Measurements from ENCODE around the gene SLC12A2.

The SLC12A2 gene

GRCh38 chr5:128228521-128228920, 145.0 kb downstream of the SLC12A2 start:
- H2AFZ ChIP-seq (ENCODE audit: low read length): no peak overlapping the region

GRCh38 chr5:128234928-128235641, 151.5 kb downstream of the SLC12A2 start:
- no peaks in the 10 kb centered on the region for H3K9me2 ChIP-seq (ENCODE audit: low read depth, low read length)
- no peak overlapping the region for H3K4me3 ChIP-seq (ENCODE audit: low read depth, low read length, poor library complexity, severe bottlenecking)
- H2AFZ ChIP-seq (ENCODE audit: low read length): no peak overlapping the region
- no peak overlapping the region for H3K4me2 ChIP-seq (ENCODE audit: low read length)
- no peaks in the 10 kb centered on the region for H4K20me1 ChIP-seq (ENCODE audit: insufficient read depth, low read length)
- H3K27ac ChIP-seq (ENCODE audit: low read depth, low read length, poor library complexity, severe bottlenecking): no peak overlapping the region
- no peaks in the 10 kb centered on the region for H3F3A ChIP-seq (ENCODE audit: insufficient read depth, low read length)
- no peak overlapping the region for H3K9ac ChIP-seq (ENCODE audit: low read length)
- H3K79me2 ChIP-seq (ENCODE audit: insufficient read depth, low read length): no peaks in the 10 kb centered on the region
- H3K4me1 ChIP-seq (ENCODE audit: insufficient read depth, low read length, severe bottlenecking): no peaks in the 10 kb centered on the region
- no peaks in the 10 kb centered on the region for H3K36me3 ChIP-seq (ENCODE audit: insufficient read depth, low read length)
- H3K27me3 ChIP-seq (ENCODE audit: insufficient read depth, low read length): no peaks in the 10 kb centered on the region
- TF ChIP-seq EZH2 (IDR thresholded peaks at IDR 0.05; ENCODE audit: borderline replicate concordance, low read length) (no peak), CTCF (IDR thresholded peaks at IDR 0.05; ENCODE audit: low read length) (no peak)
- H3K9me3 ChIP-seq (ENCODE audit: low read length): no peaks in the 10 kb centered on the region

More at GRCh38 chr5:128228521-128228920, 145.0 kb downstream of the SLC12A2 start:
- TF ChIP-seq EZH2 (IDR thresholded peaks at IDR 0.05; ENCODE audit: borderline replicate concordance, low read length): no peak
- no peak for TF ChIP-seq CTCF (IDR thresholded peaks at IDR 0.05; ENCODE audit: low read length)
- no peaks in the 10 kb centered on the region for H3K79me2 ChIP-seq (ENCODE audit: insufficient read depth, low read length)
- H3K27ac ChIP-seq (ENCODE audit: low read depth, low read length, poor library complexity, severe bottlenecking): no peak overlapping the region
- H3F3A ChIP-seq (ENCODE audit: insufficient read depth, low read length): no peaks in the 10 kb centered on the region
- H4K20me1 ChIP-seq (ENCODE audit: insufficient read depth, low read length): no peaks in the 10 kb centered on the region
- no peaks in the 10 kb centered on the region for H3K36me3 ChIP-seq (ENCODE audit: insufficient read depth, low read length)
- no peaks in the 10 kb centered on the region for H3K27me3 ChIP-seq (ENCODE audit: insufficient read depth, low read length)
- H3K9me2 ChIP-seq (ENCODE audit: low read depth, low read length): no peaks in the 10 kb centered on the region
- no peak overlapping the region for H3K4me3 ChIP-seq (ENCODE audit: low read depth, low read length, poor library complexity, severe bottlenecking)
- no peaks in the 10 kb centered on the region for H3K4me1 ChIP-seq (ENCODE audit: insufficient read depth, low read length, severe bottlenecking)
- no peaks in the 10 kb centered on the region for H3K9me3 ChIP-seq (ENCODE audit: low read length)
- no peak overlapping the region for H3K4me2 ChIP-seq (ENCODE audit: low read length)
- no peak overlapping the region for H3K9ac ChIP-seq (ENCODE audit: low read length)

- H3K9ac ChIP-seq (ENCODE audit: low read length): no peak overlapping the region
- H3K79me2 ChIP-seq (ENCODE audit: insufficient read depth, low read length): no peaks in the 10 kb centered on the region
- no peaks in the 10 kb centered on the region for H3K36me3 ChIP-seq (ENCODE audit: insufficient read depth, low read length)
- H3K4me3 ChIP-seq (ENCODE audit: low read depth, low read length, poor library complexity, severe bottlenecking): no peak overlapping the region
- H3K9me2 ChIP-seq (ENCODE audit: low read depth, low read length): no peaks in the 10 kb centered on the region
- no peak overlapping the region for H3K27ac ChIP-seq (ENCODE audit: low read depth, low read length, poor library complexity, severe bottlenecking)
- H3K27me3 ChIP-seq (ENCODE audit: insufficient read depth, low read length): no peaks in the 10 kb centered on the region
- H3K4me1 ChIP-seq (ENCODE audit: insufficient read depth, low read length, severe bottlenecking): no peaks in the 10 kb centered on the region
- H4K20me1 ChIP-seq (ENCODE audit: insufficient read depth, low read length): no peaks in the 10 kb centered on the region
- no peak overlapping the region for H3K4me2 ChIP-seq (ENCODE audit: low read length)
- no peaks in the 10 kb centered on the region for H3F3A ChIP-seq (ENCODE audit: insufficient read depth, low read length)
- TF ChIP-seq CTCF (IDR thresholded peaks at IDR 0.05; ENCODE audit: low read length): no peak
- TF ChIP-seq EZH2 (IDR thresholded peaks at IDR 0.05; ENCODE audit: borderline replicate concordance, low read length): no peak
- H3K9me3 ChIP-seq (ENCODE audit: low read length): no peaks in the 10 kb centered on the region
- H2AFZ ChIP-seq (ENCODE audit: low read length): no peak overlapping the region
Measured at GRCh38 chr5:128236334-128236733, 152.8 kb downstream of the SLC12A2 start.

All from OCI-LY1 (cell line).